Panc1 (cell line): ENCODE data around the gene MATN1. TPM values are rescaled to one million over a fixed set of nuclear protein-coding genes. Genes with fewer than 3 reads are reported as not detected.

ENCODE experiments used
- ATAC-seq: fragments of 200-7000 bp; cut with Tn5 transposase; 2 replicates; pipeline ENCODE4 v1.9.1; 2020; ENCODE audit warnings: mild to moderate bottlenecking, moderate library complexity
- BruUV-seq: library from RNA; stranded (reverse); fragments of 400-500 nt; replicated peaks from 2 replicates; lab custom pipeline; 2021; lab: Mats Ljungman, UMichigan
- CTCF ChIA-PET: fragments of 300-600 bp; sonication (Branson Sonifier 250); formaldehyde crosslinking; loops from one replicate; lab custom pipeline; 2022; ENCODE audit warnings: antibody characterized with exemption; lab: Charles Lee
- POLR2A ChIA-PET: fragments of 300-600 bp; sonication (Branson Sonifier 250); formaldehyde crosslinking; loops from one replicate; lab custom pipeline; 2022; ENCODE audit warnings: antibody characterized with exemption; lab: Charles Lee
- DNase-seq: peaks from one replicate; pipeline ENCODE4 v3.0.0-alpha.2; 2010; ENCODE audit warnings: low read depth, low spot score
- H3K27ac ChIP-seq: 2 replicates; pipeline ENCODE4 v1.5.1; 2011; ENCODE audit warnings: mild to moderate bottlenecking, low read length, inconsistent platforms
- H3K27me3 ChIP-seq: fragments of 200-500 bp; sonication (Bioruptor generic); 2 replicates; pipeline ENCODE4 v1.6.0; 2014; ENCODE audit warnings: low read length, inconsistent platforms; ENCODE audit not compliant: control insufficient read depth, insufficient read depth
- H3K36me3 ChIP-seq: fragments of 200-500 bp; sonication (Bioruptor generic); 2 replicates; pipeline ENCODE4 v1.5.1; 2014; ENCODE audit warnings: inconsistent platforms, mild to moderate bottlenecking, low read length, moderate library complexity; ENCODE audit not compliant: control insufficient read depth, insufficient read depth
- H3K4me1 ChIP-seq: 2 replicates; pipeline ENCODE4 v1.5.1; 2011; ENCODE audit warnings: inconsistent platforms, mild to moderate bottlenecking, low read length, moderate library complexity; ENCODE audit not compliant: control insufficient read depth, insufficient read depth
- H3K4me3 ChIP-seq, 2 experiments: 2 replicates each; pipeline ENCODE4 v1.5.1; 2011 to 2012; ENCODE audit warnings: low read depth in 2 of 2, low read length in 2 of 2, mild to moderate bottlenecking in 2 of 2, inconsistent platforms in 1 of 2, moderate library complexity in 1 of 2
- H3K9me3 ChIP-seq: fragments of 200-500 bp; sonication (Bioruptor generic); 2 replicates; pipeline ENCODE4 v1.5.1; 2014; ENCODE audit warnings: low read depth, mild to moderate bottlenecking, inconsistent platforms, low read length, moderate library complexity; ENCODE audit not compliant: control insufficient read depth, insufficient read depth
- CTCF ChIP-seq: fragments of 450-650 bp; IDR thresholded peaks from 2 replicates; pipeline ENCODE4 v1.5.1; 2017; ENCODE audit warnings: mild to moderate bottlenecking
- POLR2AphosphoS5 ChIP-seq: IDR thresholded peaks from 2 replicates; pipeline ENCODE4 v1.6.1; 2012; ENCODE audit warnings: mild to moderate bottlenecking, low read depth, low read length, moderate library complexity
- SIN3A ChIP-seq: IDR thresholded peaks from 2 replicates; pipeline ENCODE4 v1.6.1; 2012; ENCODE audit warnings: low read depth, mild to moderate bottlenecking, low read length, moderate library complexity, borderline replicate concordance; ENCODE audit not compliant: insufficient read depth
- TCF7L2 ChIP-seq: IDR thresholded peaks from 2 replicates; pipeline ENCODE4 v1.6.1; 2011; ENCODE audit warnings: mild to moderate bottlenecking, low read depth, low read length, inconsistent platforms
- in situ Hi-C: cut with HindIII; loops from 2 replicates; pipeline ENCODE4 v1.10.0; 2016; ENCODE audit warnings: low sequenced_read_pairs, low pct_unique_long_range_greater_than_20kb
- intact Hi-C: fragments of 100-400 bp; cut with micrococcal nuclease; formaldehyde crosslinking; loops from one replicate; pipeline ENCODE4 v1.10.0; 2022; ENCODE audit not compliant: unreplicated experiment
- total RNA-seq: library from RNA; stranded (reverse); gene quantifications from one replicate; pipeline ENCODE4 v1.2.1, GENCODE V29; 2021; ENCODE audit not compliant: unreplicated experiment
- TF ChIP-seq, protein P1 (sequence below), 2 experiments: IDR thresholded peaks; 2 replicates each; pipeline ENCODE4 v1.6.1; 2011 to 2012; ENCODE audit warnings: low read depth in 2 of 2, control low read depth in 1 of 2, low read length in 1 of 2, mild to moderate bottlenecking in 1 of 2, moderate library complexity in 1 of 2; ENCODE audit not compliant: insufficient read depth in 1 of 2

MATN1 gene
- total RNA-seq, 1 experiment from 2014 or later, result 0.59 TPM

GRCh38 chr1:30685796-30686165 is 37.6 kb downstream of the MATN1 start:
- H3K36me3 ChIP-seq, result no peaks in the 10 kb centered on the region
- ChIA-PET CTCF (no interaction called here), POLR2A (no interaction called here)
- ATAC-seq, result no peak
- no peaks in the 10 kb centered on the region for H3K9me3 ChIP-seq
- TF ChIP-seq, protein P1, sequence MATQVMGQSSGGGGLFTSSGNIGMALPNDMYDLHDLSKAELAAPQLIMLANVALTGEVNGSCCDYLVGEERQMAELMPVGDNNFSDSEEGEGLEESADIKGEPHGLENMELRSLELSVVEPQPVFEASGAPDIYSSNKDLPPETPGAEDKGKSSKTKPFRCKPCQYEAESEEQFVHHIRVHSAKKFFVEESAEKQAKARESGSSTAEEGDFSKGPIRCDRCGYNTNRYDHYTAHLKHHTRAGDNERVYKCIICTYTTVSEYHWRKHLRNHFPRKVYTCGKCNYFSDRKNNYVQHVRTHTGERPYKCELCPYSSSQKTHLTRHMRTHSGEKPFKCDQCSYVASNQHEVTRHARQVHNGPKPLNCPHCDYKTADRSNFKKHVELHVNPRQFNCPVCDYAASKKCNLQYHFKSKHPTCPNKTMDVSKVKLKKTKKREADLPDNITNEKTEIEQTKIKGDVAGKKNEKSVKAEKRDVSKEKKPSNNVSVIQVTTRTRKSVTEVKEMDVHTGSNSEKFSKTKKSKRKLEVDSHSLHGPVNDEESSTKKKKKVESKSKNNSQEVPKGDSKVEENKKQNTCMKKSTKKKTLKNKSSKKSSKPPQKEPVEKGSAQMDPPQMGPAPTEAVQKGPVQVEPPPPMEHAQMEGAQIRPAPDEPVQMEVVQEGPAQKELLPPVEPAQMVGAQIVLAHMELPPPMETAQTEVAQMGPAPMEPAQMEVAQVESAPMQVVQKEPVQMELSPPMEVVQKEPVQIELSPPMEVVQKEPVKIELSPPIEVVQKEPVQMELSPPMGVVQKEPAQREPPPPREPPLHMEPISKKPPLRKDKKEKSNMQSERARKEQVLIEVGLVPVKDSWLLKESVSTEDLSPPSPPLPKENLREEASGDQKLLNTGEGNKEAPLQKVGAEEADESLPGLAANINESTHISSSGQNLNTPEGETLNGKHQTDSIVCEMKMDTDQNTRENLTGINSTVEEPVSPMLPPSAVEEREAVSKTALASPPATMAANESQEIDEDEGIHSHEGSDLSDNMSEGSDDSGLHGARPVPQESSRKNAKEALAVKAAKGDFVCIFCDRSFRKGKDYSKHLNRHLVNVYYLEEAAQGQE (IDR thresholded peaks at IDR 0.05; ENCODE audit: insufficient read depth in 1 of 2, low read depth in 2 of 2, low read length in 1 of 2), result no peak
- TF ChIP-seq CTCF, result no peak
- no peak overlapping the region for H3K4me3 ChIP-seq
- H3K27me3 ChIP-seq, result peaks cover 13% of the 10 kb centered on the region; the same call in 1 of the 2 replicates
- no peaks in the 10 kb centered on the region; the same call in 1 of the 2 replicates for H3K4me1 ChIP-seq
- no peak overlapping the region for H3K27ac ChIP-seq
- in situ Hi-C loops (no loop called here), intact Hi-C loops (no loop called here)
- no peak for DNase-seq
- BruUV-seq, result no TSS peak

DNA sequence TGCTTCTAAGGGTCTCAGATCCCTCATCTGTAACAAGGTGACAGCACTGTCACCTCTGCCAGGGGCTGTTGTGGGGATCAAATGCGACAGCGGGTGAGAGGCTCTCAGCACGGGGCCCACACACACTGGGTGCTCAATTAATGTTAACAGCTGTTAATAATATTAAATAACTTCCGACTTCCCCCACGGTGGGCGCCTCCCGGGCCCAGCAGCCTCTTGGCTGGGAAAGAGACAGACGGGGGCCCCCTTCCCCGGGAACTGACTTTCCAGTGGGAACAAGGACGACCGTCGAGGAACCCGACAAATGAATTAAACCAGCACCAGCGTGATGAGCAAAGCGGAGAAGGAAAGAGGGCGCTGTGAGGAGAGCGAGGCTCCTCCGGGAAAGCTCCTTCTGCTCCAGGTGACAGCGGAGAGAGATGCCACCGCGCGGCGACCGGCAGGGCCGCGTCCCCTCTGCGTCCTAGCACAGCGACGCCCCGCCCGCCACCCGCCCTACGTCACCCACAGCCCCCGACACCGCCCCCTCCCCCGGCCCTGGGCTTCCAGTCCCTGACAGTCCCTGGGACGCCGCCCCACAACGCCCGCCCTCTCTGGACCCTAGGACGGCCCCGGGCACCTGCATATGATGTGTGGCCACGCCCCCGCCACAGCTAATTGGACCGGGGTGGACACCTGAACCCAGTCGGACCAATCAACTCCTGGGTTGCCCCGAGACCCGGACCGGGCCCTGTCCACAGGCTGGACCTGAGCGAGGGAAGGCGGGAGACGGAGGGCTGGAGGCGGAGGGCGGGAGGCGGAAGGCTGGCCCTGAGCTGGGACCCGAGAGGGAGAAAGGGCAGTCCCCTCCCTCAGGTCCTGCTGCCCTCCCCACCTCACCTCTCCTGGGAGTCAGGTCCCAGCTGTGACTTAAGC is 38.2 kb downstream of the MATN1 start:
- Histone ChIP-seq H3K36me3 (no peaks in the 10 kb centered on the region), H3K4me3 (no peak overlapping the region), H3K27ac (no peak overlapping the region), H3K4me1 (no peaks in the 10 kb centered on the region; the same call in 1 of the 2 replicates), H3K27me3 (peaks cover 13% of the 10 kb centered on the region; the same call in 1 of the 2 replicates), H3K9me3 (no peaks in the 10 kb centered on the region)
- POLR2A ChIA-PET, result no interaction called here
- ATAC-seq (peak; percentile 74), DNase-seq (no peak)
- intact Hi-C loops (no loop called here), in situ Hi-C loops (no loop called here)
- BruUV-seq, result no TSS peak
- CTCF ChIA-PET, result no interaction called here
- TF ChIP-seq POLR2AphosphoS5, result no peak
- TF ChIP-seq, protein P1 (IDR thresholded peaks at IDR 0.05; ENCODE audit: insufficient read depth in 1 of 2, low read depth in 2 of 2, low read length in 1 of 2), result no peak
- no peak for TF ChIP-seq TCF7L2
- no peak for TF ChIP-seq SIN3A
- no peak for TF ChIP-seq CTCF
